LoVo (cell line): ENCODE data around the gene PEF1.

ENCODE experiments used
- DNase-seq: peaks from one replicate; pipeline ENCODE4 v3.0.0-alpha.2; 2016; ENCODE audit warnings: low spot score

Gene PEF1

DNA sequence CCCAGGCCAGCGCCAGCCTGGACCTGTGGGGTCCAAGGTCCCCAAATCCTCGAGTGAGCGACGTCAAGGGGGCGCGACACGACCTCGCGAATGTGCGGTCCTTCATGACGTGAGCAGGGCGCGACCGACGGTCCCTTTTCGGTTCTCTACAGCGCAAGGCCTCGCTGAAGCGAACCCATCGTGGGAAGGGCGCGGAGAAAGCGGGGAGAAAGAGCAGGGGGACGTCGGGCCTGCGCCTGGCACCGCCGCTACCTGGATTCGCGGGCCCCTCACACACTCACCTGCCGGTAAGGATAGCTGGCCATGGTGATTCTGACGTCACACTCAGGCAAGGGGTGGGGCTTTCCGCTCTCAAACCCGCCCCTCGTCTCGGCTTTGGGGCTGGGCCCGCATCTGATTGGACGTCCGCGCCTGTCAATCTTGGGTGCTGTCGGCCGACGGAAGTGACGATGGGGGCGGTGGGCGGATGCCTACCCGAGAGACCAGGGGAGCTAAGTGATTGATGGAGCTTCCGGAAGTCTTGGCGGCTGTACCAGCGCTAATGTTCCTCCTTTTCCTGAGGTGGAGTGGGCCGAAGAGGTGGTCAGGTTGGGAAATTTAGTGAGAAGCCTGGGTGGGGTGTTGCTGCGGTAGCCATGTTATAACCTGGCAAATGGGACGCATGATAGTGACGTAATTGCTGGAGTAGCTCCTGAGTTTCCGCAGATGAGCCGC lies at the start of gene PEF1:
Gene PEF1 (minus strand): TSS at position 317 of the 714 bp plus-strand sequence. CDS start 12 bp downstream, at position 305.
- peak; percentile 98 for DNase-seq

DNA sequence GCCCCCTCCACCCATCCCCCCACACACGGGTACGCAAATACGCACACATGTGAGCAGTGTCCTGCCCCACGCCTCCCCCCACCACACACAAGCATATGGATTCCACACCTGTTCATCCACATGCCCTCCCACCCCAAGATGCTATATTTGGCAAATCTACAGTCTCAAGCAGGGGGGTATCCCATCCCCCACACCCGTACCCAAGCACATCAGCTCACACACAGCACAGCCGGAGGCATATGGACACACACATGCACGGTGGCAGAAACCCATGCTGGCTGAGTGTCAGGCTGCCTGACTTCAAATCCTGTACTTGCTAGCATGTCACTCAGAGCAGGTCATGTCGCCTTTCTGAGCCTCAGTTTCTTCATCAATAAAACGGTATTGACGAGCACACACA lies 48.6 kb upstream of the PEF1 start:
- DNase-seq: no peak

DNA sequence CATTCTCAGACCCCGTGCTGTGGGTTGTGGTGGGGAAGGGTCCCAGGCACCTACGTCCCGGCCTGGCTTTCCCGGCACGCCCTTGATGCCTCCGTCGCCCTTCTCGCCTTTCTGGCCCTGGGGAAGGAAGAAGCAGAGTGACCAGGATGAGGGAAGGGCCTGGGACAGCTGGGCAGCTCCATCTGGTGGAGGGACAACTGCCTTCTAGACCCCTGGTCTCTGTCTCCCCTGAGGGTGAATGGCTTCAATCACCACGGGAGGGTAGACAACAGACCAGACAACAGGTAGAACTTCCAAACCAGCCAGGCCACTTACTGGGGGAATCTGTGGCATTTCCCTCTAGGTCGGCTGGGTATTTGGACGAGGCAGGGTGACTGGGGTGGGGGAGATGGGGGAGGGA lies 47.3 kb upstream of the PEF1 start:
- DNase-seq: no peak

GRCh38 chr1:31691446-31691845 lies 46.8 kb upstream of the PEF1 start:
- DNase-seq: no peak

DNA sequence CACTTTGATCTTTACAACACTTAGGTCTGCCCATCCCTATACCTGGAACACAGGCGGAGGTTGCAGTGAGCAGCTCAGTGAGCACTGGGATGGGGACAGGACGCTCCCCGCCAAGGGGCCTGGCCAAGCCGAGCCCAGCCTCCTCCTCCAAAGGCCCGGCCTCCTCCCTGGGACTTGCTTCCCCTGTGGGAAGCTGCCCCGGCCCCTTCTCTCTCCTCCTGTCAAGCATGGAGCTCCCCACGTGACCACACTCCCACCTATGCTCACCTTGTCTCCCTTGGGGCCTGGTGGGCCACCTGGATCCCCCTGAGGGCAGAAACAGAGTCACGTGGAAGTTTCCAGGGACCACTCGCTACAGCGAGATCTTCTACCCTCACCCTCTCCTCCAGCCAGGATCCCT lies 46.2 kb upstream of the PEF1 start:
- DNase-seq: no peak

DNA sequence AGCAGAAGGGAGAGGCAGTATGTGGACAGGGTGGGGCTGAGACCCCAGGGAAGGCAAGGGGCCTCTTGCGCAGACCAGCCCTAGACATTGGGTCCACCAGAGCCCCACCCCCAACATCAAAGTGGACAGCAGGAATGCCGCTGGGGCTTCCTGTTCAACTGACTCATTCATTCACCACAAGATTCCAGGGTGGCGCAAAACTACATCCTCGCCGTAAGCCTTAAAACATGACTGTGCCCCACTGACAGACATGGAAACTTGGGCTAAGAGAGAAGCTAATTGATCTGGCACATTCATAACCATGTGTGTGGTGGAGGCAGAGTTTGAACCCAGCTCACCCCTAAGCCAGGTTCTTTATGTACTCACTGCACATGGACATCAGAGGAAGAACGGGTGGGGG lies 45.2 kb upstream of the PEF1 start:
- DNase-seq: peak; percentile 45

DNA sequence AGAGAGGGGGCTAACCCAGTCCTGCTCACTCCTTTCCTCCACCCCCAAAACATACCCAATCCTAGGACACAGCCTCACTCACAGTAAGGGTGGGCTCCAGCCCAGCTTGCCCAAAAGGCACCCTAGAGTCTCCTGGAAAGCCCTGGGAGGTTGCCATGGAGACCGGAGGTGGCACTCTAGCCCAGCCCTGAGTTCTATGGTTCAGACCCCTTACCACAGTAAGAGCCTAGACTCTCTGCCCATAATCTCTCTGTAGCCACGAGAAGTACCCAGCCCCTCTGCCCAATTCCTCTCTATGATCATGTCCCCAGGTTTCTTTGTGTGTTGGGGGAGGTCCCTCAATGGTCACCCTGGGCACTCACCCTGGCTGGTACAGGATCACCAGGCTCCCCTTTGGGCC lies 44.7 kb upstream of the PEF1 start:
- no peak for DNase-seq

- no peak for DNase-seq
Measured at GRCh38 chr1:31688233-31688918, 43.7 kb upstream of the PEF1 start.

- no peak for DNase-seq
Measured at GRCh38 chr1:31687601-31688000, 42.9 kb upstream of the PEF1 start.

DNA sequence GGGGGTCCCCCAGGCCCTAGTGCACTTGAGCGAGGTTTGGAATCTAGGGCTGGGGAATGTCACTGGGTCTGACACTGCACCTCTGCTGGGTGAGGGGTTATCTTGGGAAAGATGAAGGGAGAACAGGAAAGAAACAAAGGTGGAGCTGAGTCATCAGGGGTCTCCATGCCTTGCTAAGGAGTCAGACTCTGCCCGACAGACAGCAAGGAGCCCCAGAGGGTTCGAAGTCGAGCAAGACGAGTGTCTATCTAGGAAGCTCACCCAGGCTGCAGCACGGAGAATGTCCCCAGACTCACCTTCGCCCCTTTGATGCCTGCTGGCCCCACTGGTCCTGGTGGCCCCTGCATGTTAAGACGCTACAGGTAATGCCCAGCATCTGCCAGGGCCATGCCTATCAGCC lies 41.1 kb upstream of the PEF1 start:
- DNase-seq: no peak

- DNase-seq: no peak
Measured at GRCh38 chr1:31683997-31684396, 39.3 kb upstream of the PEF1 start.

GRCh38 chr1:31681415-31681814 lies 36.7 kb upstream of the PEF1 start:
- DNase-seq: no peak

DNA sequence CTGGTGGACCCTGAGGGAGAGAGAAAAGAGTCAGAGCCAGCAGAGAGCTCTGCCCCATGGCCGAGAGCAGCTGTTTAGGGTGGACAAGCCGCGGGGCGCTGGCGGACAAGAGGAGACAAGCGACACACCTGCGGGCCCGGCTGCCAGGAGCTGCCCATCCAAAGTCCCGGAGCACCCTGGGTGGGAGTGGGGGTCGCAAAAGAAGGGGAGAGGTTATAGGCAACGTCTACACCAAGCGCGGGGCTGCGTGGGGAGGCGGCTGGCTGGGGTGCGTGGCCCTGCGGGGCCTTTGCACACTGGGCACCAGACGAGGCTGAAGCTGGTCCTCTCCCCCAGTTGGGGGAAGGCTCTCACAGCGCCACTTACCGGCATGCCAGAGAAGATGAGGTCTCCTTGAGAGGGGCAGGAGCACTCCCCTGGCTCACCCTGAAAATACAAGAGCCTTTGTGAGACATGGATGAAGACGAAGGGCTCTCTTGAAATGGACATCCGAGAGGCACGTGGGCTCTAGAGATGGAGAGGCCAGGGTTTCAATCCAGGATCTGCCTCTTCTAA lies 35.1 kb upstream of the PEF1 start:
- DNase-seq: no peak

GRCh38 chr1:31679091-31679490 lies 34.4 kb upstream of the PEF1 start:
- DNase-seq: no peak

DNA sequence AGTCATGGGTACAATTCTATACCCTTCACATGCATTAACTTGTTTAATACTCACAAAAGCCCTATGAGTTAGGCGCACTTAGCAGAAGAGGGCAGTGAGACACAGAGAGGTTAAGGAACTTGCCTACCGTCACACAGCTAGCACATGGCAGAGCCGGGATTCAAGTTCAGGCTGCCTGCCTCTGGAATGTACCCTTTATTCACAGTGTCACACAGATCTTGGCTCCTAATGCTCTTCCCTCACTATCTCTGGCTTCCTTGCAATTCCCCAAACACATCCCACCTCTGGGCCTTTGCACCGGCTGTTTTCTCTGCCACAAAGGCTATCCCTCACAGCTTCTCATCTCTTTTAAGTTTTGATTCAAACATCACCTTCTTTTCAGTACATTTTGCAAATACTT lies 34.0 kb upstream of the PEF1 start:
- DNase-seq: no peak

DNA sequence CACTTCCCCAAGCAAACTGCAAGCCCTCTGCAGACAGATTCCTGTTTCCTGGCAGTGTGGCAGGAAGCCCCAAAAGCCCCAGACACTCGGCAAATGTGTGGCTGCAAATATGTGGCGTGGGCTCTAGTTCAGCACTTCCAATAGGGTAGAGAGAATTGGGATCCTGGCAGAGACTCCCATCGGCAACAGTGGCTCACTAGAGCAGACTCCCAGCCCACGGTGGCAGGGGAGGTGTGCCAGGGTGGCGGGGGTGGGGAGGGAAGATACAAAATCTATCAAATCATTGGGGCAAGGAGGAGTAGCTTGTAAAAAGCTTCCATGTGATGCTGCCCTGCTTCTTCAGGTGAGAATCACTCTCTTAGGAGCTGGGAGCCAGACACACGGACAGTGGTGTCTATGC lies 33.3 kb upstream of the PEF1 start:
- no peak for DNase-seq

DNA sequence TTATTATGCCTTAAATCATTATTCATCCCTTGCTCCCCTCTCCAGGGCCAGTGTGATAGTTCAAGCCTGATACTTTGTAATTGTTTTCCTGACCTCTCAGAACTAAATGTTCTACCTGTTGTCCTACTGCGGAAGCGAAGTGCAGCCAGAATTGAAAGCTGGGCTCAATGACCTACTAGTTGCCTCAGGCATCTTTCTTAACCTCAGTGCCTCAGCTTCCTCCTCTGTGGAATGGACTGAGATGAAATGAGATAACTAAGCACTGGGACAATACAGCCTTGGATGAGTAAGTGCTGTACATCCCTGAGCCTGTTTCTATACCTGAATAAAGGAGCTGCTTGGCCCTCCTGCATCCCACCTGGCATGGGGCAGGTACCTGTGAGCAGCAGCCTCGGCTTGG lies 32.7 kb upstream of the PEF1 start:
- DNase-seq: no peak

DNA sequence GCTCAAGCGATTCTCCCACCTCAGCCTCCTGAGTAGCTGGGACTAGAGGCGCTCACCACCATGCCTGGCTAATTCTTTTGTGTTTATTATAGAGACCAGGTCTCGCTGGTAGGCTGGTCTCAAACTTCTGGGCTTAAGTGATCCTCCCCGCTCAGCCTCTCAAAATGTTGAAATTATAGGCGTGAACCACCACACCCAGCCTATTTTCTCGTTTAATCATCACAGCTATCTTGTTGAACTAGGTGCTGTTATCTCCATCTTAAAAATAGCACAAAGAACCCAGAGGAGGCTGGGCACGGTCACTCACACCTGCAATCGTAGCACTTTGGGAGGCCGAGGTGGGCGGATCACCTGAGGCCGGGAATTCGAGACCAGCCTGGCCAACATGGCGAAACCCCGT lies 31.1 kb upstream of the PEF1 start:
- peak; percentile 19 for DNase-seq

DNA sequence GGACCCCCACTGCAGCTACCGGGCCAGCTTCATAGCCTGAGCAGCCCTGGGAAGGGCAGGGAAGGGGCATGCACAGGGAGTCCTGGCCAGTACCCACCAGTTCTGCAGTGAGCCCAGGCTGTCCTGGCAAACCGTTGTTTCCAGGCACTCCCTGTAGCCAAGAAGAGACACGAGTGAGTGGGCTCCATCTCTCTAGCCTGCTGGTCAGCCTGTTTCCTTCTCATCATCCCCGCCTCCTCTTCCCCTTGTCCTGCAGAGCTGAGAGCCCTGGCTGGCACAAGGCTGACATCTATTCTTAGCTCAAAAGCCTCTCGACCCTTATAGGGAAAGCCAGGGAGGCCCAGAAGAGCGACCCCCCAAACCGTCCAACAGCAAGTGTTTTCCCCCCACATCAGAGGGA lies 30.5 kb upstream of the PEF1 start:
- no peak for DNase-seq

GRCh38 chr1:31674626-31675025 lies 29.9 kb upstream of the PEF1 start:
- no peak for DNase-seq

- no peak for DNase-seq
Measured at GRCh38 chr1:31673433-31673832, 28.8 kb upstream of the PEF1 start.

GRCh38 chr1:31672986-31673385 lies 28.3 kb upstream of the PEF1 start:
- no peak for DNase-seq

- no peak for DNase-seq
Measured at GRCh38 chr1:31671561-31672201, 27.0 kb upstream of the PEF1 start.
